Nephron (organoid): ENCODE data around the gene MT1H.
A peak's percentile ranks its signal among the peaks of the same experiment; 100 is the strongest.

ENCODE experiments used
- H3K27ac Mint-ChIP-seq, 3 experiments: 2 replicates each; pipeline ENCODE4 v1.8.0; 2020; ENCODE audit warnings: mixed read lengths in 3 of 3, mild to moderate bottlenecking in 2 of 3, moderate library complexity in 1 of 3
- H3K27me3 Mint-ChIP-seq: 2 replicates; pipeline ENCODE4 v1.8.0; 2021; ENCODE audit warnings: low read depth, mild to moderate bottlenecking, moderate library complexity, mixed read lengths
- H3K36me3 Mint-ChIP-seq: 2 replicates; pipeline ENCODE4 v1.8.0; 2020; ENCODE audit warnings: low read depth, mixed read lengths
- H3K4me1 Mint-ChIP-seq: 2 replicates; pipeline ENCODE4 v1.8.0; 2020; ENCODE audit warnings: mixed read lengths
- H3K4me3 Mint-ChIP-seq, 3 experiments: 2 replicates each; pipeline ENCODE4 v1.8.0; 2020; ENCODE audit warnings: mild to moderate bottlenecking in 3 of 3, mixed read lengths in 3 of 3, moderate library complexity in 2 of 3
- H3K9me3 Mint-ChIP-seq: 2 replicates; pipeline ENCODE4 v1.8.0; 2020; ENCODE audit warnings: mixed read lengths
- CTCF ChIP-seq, 3 experiments: fragments of 200-600 bp; sonication (generic); IDR thresholded peaks; one replicate each; pipeline ENCODE4 v1.5.0; 2021; ENCODE audit warnings: antibody characterized with exemption in 3 of 3; ENCODE audit not compliant: unreplicated experiment in 3 of 3

The MT1H gene

GRCh38 chr16:56634715-56635440, 34.7 kb upstream of the MT1H start:
- H3K36me3 Mint-ChIP-seq, result no peaks in the 10 kb centered on the region
- no peaks in the 10 kb centered on the region for H3K9me3 Mint-ChIP-seq
- H3K27me3 Mint-ChIP-seq, result peaks cover 100% of the 10 kb centered on the region
- H3K4me3 Mint-ChIP-seq, result peak overlapping the region; percentile 23 to 69 (median 48)
- H3K27ac Mint-ChIP-seq, result no peak overlapping the region
- peaks cover 4% of the 10 kb centered on the region for H3K4me1 Mint-ChIP-seq
- no peak for TF ChIP-seq CTCF (IDR thresholded peaks at IDR 0.05; ENCODE audit: unreplicated experiment in 3 of 3)

DNA sequence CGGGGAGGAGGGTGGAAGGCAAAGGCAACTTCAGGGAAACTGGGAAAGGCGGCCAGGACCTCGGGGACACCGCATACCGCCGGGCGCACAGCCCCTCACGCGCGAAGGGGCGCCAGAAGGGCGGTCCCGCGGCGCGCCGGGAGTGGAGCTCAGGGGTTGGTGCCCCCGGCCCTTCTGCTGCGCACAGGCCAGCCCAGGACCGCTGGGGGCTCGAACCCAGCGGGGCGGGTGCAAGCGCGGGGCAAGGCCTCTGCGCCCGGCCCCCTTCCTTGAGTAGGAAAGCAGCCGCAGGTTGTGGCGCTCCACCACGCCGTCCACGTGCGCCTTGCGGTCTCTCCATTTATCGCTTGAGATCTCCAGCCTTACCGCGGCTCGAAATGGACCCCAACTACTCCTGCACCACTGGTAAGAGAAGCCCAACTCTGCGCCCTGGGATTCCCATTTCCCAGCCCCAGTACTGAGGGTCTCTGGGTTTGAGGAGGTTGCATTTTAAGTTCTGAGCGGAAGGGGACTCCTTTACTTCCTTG, 34.1 kb upstream of the MT1H start:
- peaks cover 100% of the 10 kb centered on the region for H3K27me3 Mint-ChIP-seq
- no peak overlapping the region for H3K27ac Mint-ChIP-seq
- no peaks in the 10 kb centered on the region for H3K9me3 Mint-ChIP-seq
- no peak for TF ChIP-seq CTCF (IDR thresholded peaks at IDR 0.05; ENCODE audit: unreplicated experiment in 3 of 3)
- H3K4me1 Mint-ChIP-seq, result peaks cover 4% of the 10 kb centered on the region
- H3K4me3 Mint-ChIP-seq, result peak overlapping the region in 1 of 3 experiments; percentile 28
- H3K36me3 Mint-ChIP-seq, result no peaks in the 10 kb centered on the region

DNA sequence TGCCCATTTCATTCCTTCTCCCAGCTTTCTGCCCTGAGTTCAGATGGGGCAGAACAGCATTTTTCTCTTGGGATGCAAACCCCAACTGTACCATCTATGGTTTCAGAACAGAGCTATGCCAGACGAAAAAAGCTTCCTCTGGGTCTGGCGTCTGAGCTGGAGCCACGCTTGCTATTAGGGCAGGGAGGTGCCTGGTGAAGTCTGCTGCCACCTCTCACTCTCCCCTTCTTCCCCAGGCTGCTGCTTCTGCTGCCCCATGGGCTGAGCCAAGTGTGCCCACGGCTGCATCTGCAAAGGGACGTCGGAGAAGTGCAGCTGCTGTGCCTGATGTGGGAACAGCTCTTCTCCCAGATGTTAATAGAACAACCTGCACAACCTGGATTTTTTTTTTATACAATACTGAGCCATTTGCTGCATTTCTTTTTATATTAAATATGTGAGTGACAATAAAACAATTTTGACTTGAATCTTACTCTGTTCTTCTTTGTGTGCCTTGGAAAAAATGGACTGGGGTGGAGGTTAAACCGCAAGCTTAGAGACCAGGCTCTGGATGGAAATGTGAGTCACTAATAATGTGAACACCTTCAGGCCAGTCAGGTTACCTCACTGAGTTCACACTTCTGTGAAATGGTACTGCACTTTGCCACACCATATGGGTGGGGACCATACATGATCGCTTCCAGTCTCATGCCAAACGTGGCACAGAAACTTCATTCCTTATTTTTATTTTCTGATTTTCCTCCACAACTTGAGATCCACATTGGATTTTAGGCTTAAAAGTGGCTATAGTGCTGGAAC, 32.8 kb upstream of the MT1H start:
- Mint-ChIP-seq H3K36me3 (no peaks in the 10 kb centered on the region), H3K27ac (no peak overlapping the region), H3K9me3 (no peaks in the 10 kb centered on the region), H3K4me3 (peak overlapping the region in 1 of 3 experiments; percentile 76), H3K4me1 (peaks cover 4% of the 10 kb centered on the region), H3K27me3 (peaks cover 100% of the 10 kb centered on the region)
- no peak for TF ChIP-seq CTCF (IDR thresholded peaks at IDR 0.05; ENCODE audit: unreplicated experiment in 3 of 3)

DNA sequence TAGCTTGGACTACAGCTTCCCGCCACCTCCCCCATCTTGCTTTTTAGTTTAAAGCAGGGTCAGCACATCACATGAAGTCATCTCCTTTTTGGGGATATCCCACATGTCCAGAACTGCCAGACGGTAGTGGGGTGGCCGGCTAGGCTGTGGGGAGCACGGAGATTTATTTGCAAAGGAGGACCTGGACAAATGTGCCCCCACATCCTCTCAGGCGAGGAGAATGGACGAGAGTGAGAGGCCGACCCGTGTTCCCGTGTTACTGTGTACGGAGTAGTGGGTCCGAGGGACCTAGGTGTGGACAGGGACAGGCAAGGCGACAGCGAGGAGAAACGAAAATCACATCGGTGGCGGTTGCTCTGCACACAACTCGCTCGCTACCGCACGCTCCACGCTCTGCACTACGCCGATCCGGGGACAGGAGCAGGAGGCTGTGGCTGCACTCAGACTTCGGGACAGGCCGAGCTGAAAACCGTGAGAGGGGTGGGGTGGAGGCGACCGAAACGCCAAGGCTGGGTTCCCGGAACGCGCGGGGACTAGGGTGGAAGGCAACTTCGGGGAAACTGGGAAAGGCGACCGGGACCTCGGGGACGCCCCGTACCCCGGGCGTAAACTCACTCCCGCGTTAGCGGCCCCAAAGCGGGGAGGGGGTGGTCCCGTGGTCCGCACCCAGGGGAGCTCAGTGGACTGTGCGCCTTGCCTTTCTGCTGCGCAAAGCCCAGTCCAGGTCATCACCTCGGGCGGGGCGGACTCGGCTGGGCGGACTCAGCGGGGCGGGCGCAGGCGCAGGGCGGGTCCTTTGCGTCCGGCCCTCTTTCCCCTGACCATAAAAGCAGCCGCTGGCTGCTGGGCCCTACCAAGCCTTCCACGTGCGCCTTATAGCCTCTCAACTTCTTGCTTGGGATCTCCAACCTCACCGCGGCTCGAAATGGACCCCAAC, 31.5 kb upstream of the MT1H start, which contains the start of gene MT1A:
Gene MT1A (plus strand): TSS at position 853 of the 937 bp plus-strand sequence. CDS start 73 bp downstream, at position 926.
- Mint-ChIP-seq H3K4me3 (peak within 1 kb of the TSS; percentile 76 to 79 (median 77)), H3K4me1 (peaks cover 4% of the 10 kb centered on the region), H3K27me3 (peaks cover 100% of the 10 kb centered on the region), H3K36me3 (no peaks in the 10 kb centered on the region), H3K9me3 (no peaks in the 10 kb centered on the region), H3K27ac (no peak within 1 kb of the TSS)
- no peak for TF ChIP-seq CTCF (IDR thresholded peaks at IDR 0.05; ENCODE audit: unreplicated experiment in 3 of 3)

DNA sequence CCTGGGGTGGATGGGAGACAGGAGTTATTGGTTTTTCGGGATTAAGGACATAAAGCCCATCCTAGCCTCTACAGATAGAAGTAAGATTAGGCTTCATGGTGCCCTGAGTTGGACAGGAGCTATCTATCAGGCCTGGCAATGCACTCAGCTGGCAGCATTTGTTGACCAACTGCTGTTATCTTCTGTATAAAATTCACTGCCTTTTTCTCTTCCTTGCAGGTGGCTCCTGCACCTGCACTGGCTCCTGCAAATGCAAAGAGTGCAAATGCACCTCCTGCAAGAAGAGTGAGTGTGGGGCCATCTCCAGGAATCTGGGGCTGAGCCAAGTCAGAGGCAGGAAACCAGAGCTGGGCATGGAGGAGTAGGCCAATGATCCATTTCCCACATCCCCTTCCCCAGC, 30.6 kb upstream of the MT1H start:
- Mint-ChIP-seq H3K27ac (no peak overlapping the region), H3K4me1 (peaks cover 4% of the 10 kb centered on the region), H3K36me3 (no peaks in the 10 kb centered on the region), H3K4me3 (no peak overlapping the region), H3K27me3 (peaks cover 100% of the 10 kb centered on the region), H3K9me3 (no peaks in the 10 kb centered on the region)
- TF ChIP-seq CTCF (IDR thresholded peaks at IDR 0.05; ENCODE audit: unreplicated experiment in 3 of 3), result no peak
